SK-N-SH (cell line): Measurements from ENCODE around the gene SLC23A3. TPM values are rescaled to one million over a fixed set of nuclear protein-coding genes. Genes with fewer than 3 reads are reported as not detected.

Source experiments
- CTCF ChIA-PET: fragments of 300-600, 350-600 bp; formaldehyde crosslinking; extraction: SDS; loops from one replicate; lab custom pipeline; 2021; lab: Yijun Ruan, JAX
- POLR2A ChIA-PET: fragments of 350-600 bp; sonication (Branson Sonifier 250); formaldehyde crosslinking; extraction: SDS; loops from one replicate; lab custom pipeline; 2020; ENCODE audit warnings: antibody characterized with exemption, inconsistent platforms; lab: Yijun Ruan, JAX
- DNase-seq: peaks from one replicate; pipeline ENCODE4 v3.0.0; 2012
- H2AFZ ChIP-seq: fragments of 200-600 bp; sonication (generic); 2 replicates; pipeline ENCODE4 v1.8.1; 2016; ENCODE audit warnings: antibody characterized with exemption, mild to moderate bottlenecking, low read depth
- H3F3A ChIP-seq: fragments of 200-600 bp; sonication (generic); replicated peaks from 2 replicates; pipeline ENCODE3; 2016; ENCODE audit warnings: antibody characterized with exemption, mild to moderate bottlenecking; ENCODE audit not compliant: insufficient read depth
- H3K27ac ChIP-seq, 2 experiments: fragments of 200-500 bp in 1 of 2; fragments of 200-600 bp in 1 of 2; sonication (Bioruptor generic) in 1 of 2; sonication (generic), shearing (Covaris generic) in 1 of 2; 2 replicates each; pipeline versions ENCODE4 v1.5.1 to v1.6.1; 2014 to 2016; ENCODE audit warnings: low read depth in 2 of 2, inconsistent platforms in 1 of 2, low read length in 1 of 2, mild to moderate bottlenecking in 1 of 2, mixed read lengths in 1 of 2
- H3K27me3 ChIP-seq: fragments of 200-600 bp; sonication (generic), shearing (Covaris generic); 2 replicates; pipeline ENCODE4 v1.6.1; 2016; ENCODE audit warnings: mixed run types; ENCODE audit not compliant: insufficient read depth
- H3K36me3 ChIP-seq, 2 experiments: fragments of 200-500 bp in 1 of 2; fragments of 200-600 bp in 1 of 2; sonication (Bioruptor generic) in 1 of 2; sonication (generic) in 1 of 2; replicated peaks in 1 of 2; 2 replicates each; pipeline versions ENCODE3 to v1.5.1; 2014 to 2016; ENCODE audit warnings: low read length in 1 of 2, mild to moderate bottlenecking in 1 of 2; ENCODE audit not compliant: insufficient read depth in 2 of 2, control insufficient read depth in 1 of 2
- H3K4me1 ChIP-seq, 2 experiments: fragments of 200-500 bp in 1 of 2; fragments of 200-600 bp in 1 of 2; sonication (Bioruptor generic) in 1 of 2; sonication (generic), shearing (Covaris generic) in 1 of 2; 2 replicates each; pipeline versions ENCODE4 v1.5.1 to v1.6.1; 2014 to 2016; ENCODE audit warnings: low read depth in 1 of 2, low read length in 1 of 2, mixed run types in 1 of 2; ENCODE audit not compliant: insufficient read depth in 2 of 2, control insufficient read depth in 1 of 2
- H3K4me2 ChIP-seq: fragments of 200-600 bp; sonication (generic), shearing (Covaris generic); 2 replicates; pipeline ENCODE4 v1.6.1; 2017; ENCODE audit warnings: mixed run types
- H3K4me3 ChIP-seq, 2 experiments: fragments of 200-500 bp in 1 of 2; fragments of 200-600 bp in 1 of 2; sonication (Bioruptor generic) in 1 of 2; sonication (generic), shearing (Covaris generic) in 1 of 2; 2 replicates each; pipeline versions ENCODE4 v1.5.1 to v1.8.1; 2014 to 2016; ENCODE audit warnings: low read depth in 2 of 2, inconsistent platforms in 1 of 2, low read length in 1 of 2, mild to moderate bottlenecking in 1 of 2, mixed read lengths in 1 of 2, moderate library complexity in 1 of 2
- H3K79me2 ChIP-seq: fragments of 200-600 bp; sonication (generic); 2 replicates; pipeline ENCODE4 v1.8.1; 2017; ENCODE audit warnings: mild to moderate bottlenecking; ENCODE audit not compliant: insufficient read depth
- H3K9ac ChIP-seq: fragments of 200-600 bp; sonication (generic); 2 replicates; pipeline ENCODE4 v1.6.1; 2017; ENCODE audit warnings: mixed run types
- H3K9me2 ChIP-seq: fragments of 200-600 bp; sonication (generic); 2 replicates; pipeline ENCODE4 v1.6.1; 2017; ENCODE audit warnings: mixed run types
- H3K9me3 ChIP-seq: fragments of 200-600 bp; sonication (generic); 2 replicates; pipeline ENCODE4 v1.6.1; 2017; ENCODE audit warnings: mixed run types, mild to moderate bottlenecking, moderate library complexity
- H4K20me1 ChIP-seq: fragments of 200-600 bp; sonication (generic); 2 replicates; pipeline ENCODE4 v1.6.1; 2017; ENCODE audit warnings: mild to moderate bottlenecking, mixed run types; ENCODE audit not compliant: insufficient read depth
- CHD2 ChIP-seq: fragments of 150-350 bp; IDR thresholded peaks from 2 replicates; pipeline ENCODE4 v1.6.1; 2018; ENCODE audit warnings: low read length; ENCODE audit not compliant: partially characterized antibody
- ELF1 ChIP-seq: IDR thresholded peaks from 2 replicates; pipeline ENCODE4 v1.4.0; 2012
- EP300 ChIP-seq, 2 experiments: IDR thresholded peaks; 2 replicates each; pipeline versions ENCODE4 v1.4.0 to v1.6.1; 2012; ENCODE audit warnings: borderline replicate concordance in 1 of 2, low read depth in 1 of 2, low read length in 1 of 2
- FOSL2 ChIP-seq: IDR thresholded peaks from 2 replicates; pipeline ENCODE4 v1.4.0; 2012; ENCODE audit warnings: low read depth, mild to moderate bottlenecking, moderate library complexity, borderline replicate concordance
- FOXJ3 ChIP-seq: sonication (generic); formaldehyde crosslinking; IDR thresholded peaks from 2 replicates; pipeline ENCODE4 v1.5.1; 2020; ENCODE audit warnings: mild to moderate bottlenecking, missing genetic modification reagents
- GABPA ChIP-seq: IDR thresholded peaks from 2 replicates; pipeline ENCODE4 v1.4.0; 2012; ENCODE audit warnings: low read depth, mild to moderate bottlenecking
- JUND ChIP-seq: IDR thresholded peaks from 2 replicates; pipeline ENCODE4 v1.4.0; 2012
- MEF2A ChIP-seq: IDR thresholded peaks from 2 replicates; pipeline ENCODE4 v1.4.0; 2012; ENCODE audit warnings: low read depth, borderline replicate concordance
- NFIC ChIP-seq: IDR thresholded peaks from 2 replicates; pipeline ENCODE4 v1.4.0; 2012; ENCODE audit warnings: borderline replicate concordance
- NRF1 ChIP-seq: IDR thresholded peaks from 2 replicates; pipeline ENCODE4 v1.6.1; 2012; ENCODE audit warnings: low read depth, mild to moderate bottlenecking, low read length
- POLR2AphosphoS5 ChIP-seq: IDR thresholded peaks from 2 replicates; pipeline ENCODE4 v1.6.1; 2012; ENCODE audit warnings: low read depth, low read length
- RAD21 ChIP-seq: IDR thresholded peaks from 2 replicates; pipeline ENCODE4 v1.6.1; 2012; ENCODE audit warnings: mild to moderate bottlenecking, low read length
- REST ChIP-seq: IDR thresholded peaks from 2 replicates; pipeline ENCODE4 v1.6.1; 2012; ENCODE audit warnings: mild to moderate bottlenecking, low read depth, low read length, moderate library complexity
- RFX5 ChIP-seq: IDR thresholded peaks from 2 replicates; pipeline ENCODE4 v1.6.1; 2012; ENCODE audit warnings: mild to moderate bottlenecking, improper control_type of control experiment, low read length
- SIN3A ChIP-seq: IDR thresholded peaks from 2 replicates; pipeline ENCODE4 v1.6.1; 2012; ENCODE audit warnings: low read depth, mild to moderate bottlenecking, low read length, moderate library complexity, borderline replicate concordance
- TAF1 ChIP-seq: IDR thresholded peaks from 2 replicates; pipeline ENCODE4 v1.6.1; 2012; ENCODE audit warnings: low read depth, mild to moderate bottlenecking, low read length, moderate library complexity, borderline replicate concordance
- TCF12 ChIP-seq: IDR thresholded peaks from 2 replicates; pipeline ENCODE4 v1.4.0; 2012
- TEAD4 ChIP-seq: IDR thresholded peaks from 2 replicates; pipeline ENCODE4 v1.4.0; 2012; ENCODE audit warnings: mild to moderate bottlenecking, borderline replicate concordance; ENCODE audit not compliant: insufficient read depth
- USF1 ChIP-seq: IDR thresholded peaks from 2 replicates; pipeline ENCODE4 v1.4.0; 2012; ENCODE audit warnings: low read depth, borderline replicate concordance
- WGBS: methylation state at CpG from one replicate; pipeline ENCODE4 v1.1.6; 2017; ENCODE audit warnings: low lambda C conversion rate; 5-methylcytosine and 5-hydroxymethylcytosine counted together
- polyA plus RNA-seq, 3 experiments: library from polyadenylated mRNA; depleted of rRNA; stranded (reverse); fragments of >200 nt; gene quantifications; 2 replicates each; pipeline ENCODE4 v1.2.3, GENCODE V29; 2012
- TF ChIP-seq, protein P1 (sequence below): fragments of 200-600 bp; sonication (generic); IDR thresholded peaks from 2 replicates; pipeline ENCODE4 v1.6.1; 2017; ENCODE audit warnings: antibody characterized with exemption, mild to moderate bottlenecking, moderate library complexity
- TF ChIP-seq, protein P2 (sequence below): IDR thresholded peaks from 2 replicates; pipeline ENCODE4 v1.4.0; 2012; ENCODE audit warnings: low read depth

SLC23A3 gene
- polyA plus RNA-seq, 1 of the 3 experiments (the other 2 are of a cell fraction) = 2.1 TPM

GRCh38 chr2:219124381-219125110 lies 45.3 kb downstream of the SLC23A3 start:
- no peak overlapping the region for H3K27ac ChIP-seq
- CTCF ChIA-PET = interaction anchor here (0.6 to 11.9 kb wide), 10 partner anchors 20 to 271 kb away, joined by 3 to 238 read pairs (median 10); partner anchors contain the start of genes CRYBA2 and IHH

GRCh38 chr2:219123356-219124135 lies 46.3 kb downstream of the SLC23A3 start:
- H3K9me2 ChIP-seq = no peaks in the 10 kb centered on the region
- no peak for TF ChIP-seq FOSL2
- TF ChIP-seq TEAD4 = no peak
- TF ChIP-seq POLR2AphosphoS5 = no peak
- no peak for TF ChIP-seq ELF1
- no peak for TF ChIP-seq USF1
- TF ChIP-seq, protein P1, sequence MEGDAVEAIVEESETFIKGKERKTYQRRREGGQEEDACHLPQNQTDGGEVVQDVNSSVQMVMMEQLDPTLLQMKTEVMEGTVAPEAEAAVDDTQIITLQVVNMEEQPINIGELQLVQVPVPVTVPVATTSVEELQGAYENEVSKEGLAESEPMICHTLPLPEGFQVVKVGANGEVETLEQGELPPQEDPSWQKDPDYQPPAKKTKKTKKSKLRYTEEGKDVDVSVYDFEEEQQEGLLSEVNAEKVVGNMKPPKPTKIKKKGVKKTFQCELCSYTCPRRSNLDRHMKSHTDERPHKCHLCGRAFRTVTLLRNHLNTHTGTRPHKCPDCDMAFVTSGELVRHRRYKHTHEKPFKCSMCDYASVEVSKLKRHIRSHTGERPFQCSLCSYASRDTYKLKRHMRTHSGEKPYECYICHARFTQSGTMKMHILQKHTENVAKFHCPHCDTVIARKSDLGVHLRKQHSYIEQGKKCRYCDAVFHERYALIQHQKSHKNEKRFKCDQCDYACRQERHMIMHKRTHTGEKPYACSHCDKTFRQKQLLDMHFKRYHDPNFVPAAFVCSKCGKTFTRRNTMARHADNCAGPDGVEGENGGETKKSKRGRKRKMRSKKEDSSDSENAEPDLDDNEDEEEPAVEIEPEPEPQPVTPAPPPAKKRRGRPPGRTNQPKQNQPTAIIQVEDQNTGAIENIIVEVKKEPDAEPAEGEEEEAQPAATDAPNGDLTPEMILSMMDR = no peak
- TF ChIP-seq RAD21 = no peak
- no peak for TF ChIP-seq SIN3A
- no peak for TF ChIP-seq RFX5
- TF ChIP-seq JUND = no peak
- no peak for TF ChIP-seq CHD2
- TF ChIP-seq NFIC = no peak
- no peak for TF ChIP-seq REST

More at GRCh38 chr2:219124381-219125110, 45.3 kb downstream of the SLC23A3 start:
- Histone ChIP-seq H2AFZ (no peak overlapping the region), H3K9ac (no peak overlapping the region), H3K9me2 (no peaks in the 10 kb centered on the region), H3K27me3 (no peaks in the 10 kb centered on the region), H3K4me2 (no peak overlapping the region)
- TF ChIP-seq TAF1 (no peak), FOSL2 (no peak), POLR2AphosphoS5 (no peak), TEAD4 (no peak), NRF1 (no peak), FOXJ3 (CRISPR knock-in tag) (no peak), MEF2A (no peak), TCF12 (no peak), EP300 (IDR thresholded peaks at IDR 0.05; ENCODE audit: borderline replicate concordance in 1 of 2, low read depth in 1 of 2, low read length in 1 of 2) (no peak), GABPA (no peak), JUND (no peak), NFIC (no peak)
- TF ChIP-seq, protein P2, sequence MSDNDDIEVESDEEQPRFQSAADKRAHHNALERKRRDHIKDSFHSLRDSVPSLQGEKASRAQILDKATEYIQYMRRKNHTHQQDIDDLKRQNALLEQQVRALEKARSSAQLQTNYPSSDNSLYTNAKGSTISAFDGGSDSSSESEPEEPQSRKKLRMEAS = no peak
- TF ChIP-seq, all 33 proteins: peak for 0
- WGBS = 90% methylated on average over 4 of the region's 4 CpGs
- Histone ChIP-seq H3K79me2 (no peaks in the 10 kb centered on the region), H3K4me1 (no peaks in the 10 kb centered on the region; a peak in 2 of 4 replicates), H3K9me3 (no peaks in the 10 kb centered on the region), H3K36me3 (no peaks in the 10 kb centered on the region), H3F3A (no peaks in the 10 kb centered on the region), H4K20me1 (no peaks in the 10 kb centered on the region), H3K4me3 (no peak overlapping the region)
- POLR2A ChIA-PET = no interaction called here
- DNase-seq = no peak

More at GRCh38 chr2:219123356-219124135, 46.3 kb downstream of the SLC23A3 start:
- Histone ChIP-seq H3K27ac (no peak overlapping the region), H3K36me3 (no peaks in the 10 kb centered on the region), H3F3A (no peaks in the 10 kb centered on the region), H3K9me3 (no peaks in the 10 kb centered on the region), H3K4me2 (no peak overlapping the region), H3K4me3 (no peak overlapping the region), H4K20me1 (no peaks in the 10 kb centered on the region), H3K4me1 (no peaks in the 10 kb centered on the region; a peak in 2 of 4 replicates), H3K27me3 (no peaks in the 10 kb centered on the region), H3K79me2 (no peaks in the 10 kb centered on the region), H3K9ac (no peak overlapping the region), H2AFZ (no peak overlapping the region)
- DNase-seq = no peak
- POLR2A ChIA-PET = interaction anchor here (0.7 kb wide), 1 partner anchor 144 kb away, joined by 3 read pairs; no protein-coding TSS in a partner anchor
- CTCF ChIA-PET = interaction anchor here (0.6 to 11.9 kb wide), 15 partner anchors 9 to 270 kb away, joined by 3 to 238 read pairs (median 8); partner anchors contain the start of genes CRYBA2, IHH and NHEJ1
- WGBS = 91% methylated on average over 8 of the region's 8 CpGs
